AG04450 (cell line): ENCODE measurements around the gene PRR18. TPM values are rescaled to one million over a fixed set of nuclear protein-coding genes. Genes with fewer than 3 reads are reported as not detected.
"Not testable (repeated sequence)": the region's sequence is repeated elsewhere in the genome, so short reads cannot be mapped to it uniquely, and the experiment has no call there.

Source experiments
- CTCF ChIA-PET: fragments of 300-600, 350-600 bp; formaldehyde crosslinking; extraction: SDS; loops from one replicate; lab custom pipeline; 2022; ENCODE audit warnings: antibody characterized with exemption, inconsistent platforms; lab: Charles Lee
- POLR2A ChIA-PET: fragments of 350-600 bp; formaldehyde crosslinking; extraction: SDS; loops from one replicate; lab custom pipeline; 2021; ENCODE audit warnings: antibody characterized with exemption, inconsistent platforms; lab: Yijun Ruan, JAX
- DNase-seq: peaks from one replicate; pipeline ENCODE4 v3.0.0-alpha.2; 2011; ENCODE audit warnings: low read depth, low spot score
- H3K27ac ChIP-seq: one replicate; pipeline ENCODE4 v1.5.1; 2012; ENCODE audit warnings: low read depth, low read length, control low read depth
- H3K27me3 ChIP-seq: one replicate; pipeline ENCODE4 v1.6.0; 2012; ENCODE audit warnings: low read length; ENCODE audit not compliant: control insufficient read depth, insufficient read depth
- H3K4me3 ChIP-seq: 2 replicates; pipeline ENCODE4 v1.5.1; 2011; ENCODE audit warnings: mild to moderate bottlenecking, low read depth, low read length, control low read depth
- H3K9me3 ChIP-seq: 2 replicates; pipeline ENCODE4 v1.5.1; 2012; ENCODE audit warnings: low read length; ENCODE audit not compliant: control insufficient read depth, insufficient read depth
- CTCF ChIP-seq: IDR thresholded peaks from 2 replicates; pipeline ENCODE4 v1.5.1; 2011; ENCODE audit warnings: low read depth, low read length, control low read depth, inconsistent platforms
- polyA plus RNA-seq: library from polyadenylated mRNA; depleted of rRNA; stranded (reverse); fragments of >200 nt; gene quantifications from 2 replicates; pipeline ENCODE4 v1.2.3, GENCODE V29; 2011

The PRR18 gene
- polyA plus RNA-seq, 1 experiment: not detected

- Histone ChIP-seq H3K27ac (no peak overlapping the region), H3K9me3 (peaks cover 4% of the 10 kb centered on the region; the same call in 1 of the 2 replicates), H3K27me3 (peaks cover 12% of the 10 kb centered on the region), H3K4me3 (no peak overlapping the region)
- no peak for TF ChIP-seq CTCF
- CTCF ChIA-PET: interaction anchor here (1.0 kb wide), 1 partner anchor 33 kb away, joined by 3 read pairs; no protein-coding TSS in a partner anchor
- DNase-seq: no peak
- POLR2A ChIA-PET: no interaction called here
These were observed 38.3 kb upstream of the PRR18 start for GRCh38 chr6:166346449-166346848.

- H3K27ac ChIP-seq, DNase-seq, CTCF ChIA-PET, H3K27me3 ChIP-seq, H3K4me3 ChIP-seq, POLR2A ChIA-PET, H3K9me3 ChIP-seq: not testable (repeated sequence)
These were observed 37.5 kb upstream of the PRR18 start for GRCh38 chr6:166345672-166346071.

- H3K27me3 ChIP-seq, DNase-seq, H3K4me3 ChIP-seq, H3K27ac ChIP-seq, H3K9me3 ChIP-seq, POLR2A ChIA-PET: not testable (repeated sequence)
- CTCF ChIA-PET: interaction anchor here (1.0 kb wide), 1 partner anchor 31 kb away, joined by 3 read pairs; no protein-coding TSS in a partner anchor
These were observed 36.7 kb upstream of the PRR18 start for GRCh38 chr6:166344921-166345320.

- Histone ChIP-seq H3K27ac (no peak overlapping the region), H3K9me3 (peaks cover 4% of the 10 kb centered on the region; the same call in 1 of the 2 replicates), H3K27me3 (no peaks in the 10 kb centered on the region), H3K4me3 (no peak overlapping the region)
- no peak for DNase-seq
- no peak for TF ChIP-seq CTCF
- ChIA-PET POLR2A (no interaction called here), CTCF (interaction anchor here (0.5 to 3.0 kb wide), 3 partner anchors 30 to 672 kb away, joined by 3 to 8 read pairs (median 4); no protein-coding TSS in a partner anchor)
These were observed 36.0 kb upstream of the PRR18 start for GRCh38 chr6:166344240-166344639.

- H3K9me3 ChIP-seq: peaks cover 4% of the 10 kb centered on the region; the same call in 1 of the 2 replicates
- no peak for DNase-seq
- H3K4me3 ChIP-seq: peak overlapping the region; percentile 99
- no peaks in the 10 kb centered on the region for H3K27me3 ChIP-seq
- TF ChIP-seq CTCF: no peak
- H3K27ac ChIP-seq: peak overlapping the region; percentile 61
- ChIA-PET CTCF (interaction anchor here (0.8 to 3.0 kb wide), 3 partner anchors 9 to 38 kb away, joined by 3 to 8 read pairs (median 8); no protein-coding TSS in a partner anchor), POLR2A (no interaction called here)
These were observed 34.9 kb upstream of the PRR18 start for GRCh38 chr6:166343150-166343487.

GRCh38 chr6:166342349-166343149, 34.4 kb upstream of the PRR18 start, which contains the start of gene SFT2D1:
Gene SFT2D1 (minus strand): TSS chr6:166342545. CDS start chr6:166342481, 64 bp downstream.
- POLR2A ChIA-PET: interaction anchor here (0.6 kb wide), 1 partner anchor 1091 kb away, joined by 5 read pairs; no protein-coding TSS in a partner anchor
- peak; percentile 66 for DNase-seq
- Histone ChIP-seq H3K27ac (peak within 1 kb of the TSS; percentile 61), H3K9me3 (peaks cover 4% of the 10 kb centered on the region; the same call in 1 of the 2 replicates), H3K27me3 (no peaks in the 10 kb centered on the region), H3K4me3 (peak within 1 kb of the TSS; percentile 99)
- TF ChIP-seq CTCF: no peak
- CTCF ChIA-PET: interaction anchor here (0.8 to 3.0 kb wide), 3 partner anchors 9 to 39 kb away, joined by 3 to 8 read pairs (median 8); no protein-coding TSS in a partner anchor
